ENCODE results near the gene ZNF580.

DNA sequence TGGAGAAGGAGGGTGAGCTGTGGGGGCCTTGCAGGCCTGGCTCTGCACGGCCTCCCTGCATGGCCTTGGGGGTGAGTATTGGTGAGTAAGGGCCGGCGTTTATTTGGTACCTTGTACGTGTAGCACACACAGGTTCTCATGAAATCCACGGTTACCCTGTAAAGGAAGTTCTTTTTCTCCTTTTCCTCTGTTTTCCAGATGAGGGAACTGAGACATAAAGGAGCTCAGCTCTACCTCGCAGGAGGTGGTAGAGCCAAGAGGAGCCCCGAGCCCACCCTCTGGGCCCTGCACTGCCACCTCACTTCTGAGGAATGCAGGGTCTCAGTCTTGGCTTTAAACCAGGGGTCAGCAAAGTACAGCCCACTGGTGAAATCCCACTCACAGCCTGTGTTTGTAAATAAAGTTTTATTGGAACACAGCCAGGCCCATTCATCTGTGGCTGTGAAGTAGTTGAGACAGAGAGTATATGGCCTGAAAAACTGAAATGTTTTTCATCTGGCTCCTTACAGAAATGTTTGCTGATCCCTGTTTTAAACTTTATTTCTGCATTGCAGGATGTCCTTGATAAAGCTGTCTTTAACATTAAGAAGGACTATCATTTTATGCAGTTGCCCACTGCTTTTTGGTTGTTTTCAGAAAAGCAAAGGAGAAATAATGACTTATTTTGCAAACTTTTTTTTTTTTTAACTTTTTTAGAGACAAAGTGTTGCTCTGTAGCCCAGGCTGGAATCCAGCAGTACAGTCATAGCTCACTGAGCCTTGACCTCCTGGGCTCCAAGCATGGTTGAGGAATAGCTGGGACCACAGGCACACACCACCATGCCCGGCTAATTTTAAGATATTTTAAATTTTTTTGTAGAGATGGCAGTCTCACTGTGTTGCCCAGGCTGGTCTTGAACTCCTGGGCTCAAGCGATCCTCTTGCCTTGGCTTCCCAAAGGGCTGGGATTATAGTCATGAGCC lies 40.6 kb downstream of the ZNF580 start:
- TF ChIP-seq, protein P1, sequence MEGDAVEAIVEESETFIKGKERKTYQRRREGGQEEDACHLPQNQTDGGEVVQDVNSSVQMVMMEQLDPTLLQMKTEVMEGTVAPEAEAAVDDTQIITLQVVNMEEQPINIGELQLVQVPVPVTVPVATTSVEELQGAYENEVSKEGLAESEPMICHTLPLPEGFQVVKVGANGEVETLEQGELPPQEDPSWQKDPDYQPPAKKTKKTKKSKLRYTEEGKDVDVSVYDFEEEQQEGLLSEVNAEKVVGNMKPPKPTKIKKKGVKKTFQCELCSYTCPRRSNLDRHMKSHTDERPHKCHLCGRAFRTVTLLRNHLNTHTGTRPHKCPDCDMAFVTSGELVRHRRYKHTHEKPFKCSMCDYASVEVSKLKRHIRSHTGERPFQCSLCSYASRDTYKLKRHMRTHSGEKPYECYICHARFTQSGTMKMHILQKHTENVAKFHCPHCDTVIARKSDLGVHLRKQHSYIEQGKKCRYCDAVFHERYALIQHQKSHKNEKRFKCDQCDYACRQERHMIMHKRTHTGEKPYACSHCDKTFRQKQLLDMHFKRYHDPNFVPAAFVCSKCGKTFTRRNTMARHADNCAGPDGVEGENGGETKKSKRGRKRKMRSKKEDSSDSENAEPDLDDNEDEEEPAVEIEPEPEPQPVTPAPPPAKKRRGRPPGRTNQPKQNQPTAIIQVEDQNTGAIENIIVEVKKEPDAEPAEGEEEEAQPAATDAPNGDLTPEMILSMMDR (IDR thresholded peaks at IDR 0.05) = no peak
- TF ChIP-seq NFYB (CRISPR knock-in tag; conservative IDR thresholded peaks at IDR 0.05; ENCODE audit: low read depth) = no peak
- TF ChIP-seq, protein P2, sequence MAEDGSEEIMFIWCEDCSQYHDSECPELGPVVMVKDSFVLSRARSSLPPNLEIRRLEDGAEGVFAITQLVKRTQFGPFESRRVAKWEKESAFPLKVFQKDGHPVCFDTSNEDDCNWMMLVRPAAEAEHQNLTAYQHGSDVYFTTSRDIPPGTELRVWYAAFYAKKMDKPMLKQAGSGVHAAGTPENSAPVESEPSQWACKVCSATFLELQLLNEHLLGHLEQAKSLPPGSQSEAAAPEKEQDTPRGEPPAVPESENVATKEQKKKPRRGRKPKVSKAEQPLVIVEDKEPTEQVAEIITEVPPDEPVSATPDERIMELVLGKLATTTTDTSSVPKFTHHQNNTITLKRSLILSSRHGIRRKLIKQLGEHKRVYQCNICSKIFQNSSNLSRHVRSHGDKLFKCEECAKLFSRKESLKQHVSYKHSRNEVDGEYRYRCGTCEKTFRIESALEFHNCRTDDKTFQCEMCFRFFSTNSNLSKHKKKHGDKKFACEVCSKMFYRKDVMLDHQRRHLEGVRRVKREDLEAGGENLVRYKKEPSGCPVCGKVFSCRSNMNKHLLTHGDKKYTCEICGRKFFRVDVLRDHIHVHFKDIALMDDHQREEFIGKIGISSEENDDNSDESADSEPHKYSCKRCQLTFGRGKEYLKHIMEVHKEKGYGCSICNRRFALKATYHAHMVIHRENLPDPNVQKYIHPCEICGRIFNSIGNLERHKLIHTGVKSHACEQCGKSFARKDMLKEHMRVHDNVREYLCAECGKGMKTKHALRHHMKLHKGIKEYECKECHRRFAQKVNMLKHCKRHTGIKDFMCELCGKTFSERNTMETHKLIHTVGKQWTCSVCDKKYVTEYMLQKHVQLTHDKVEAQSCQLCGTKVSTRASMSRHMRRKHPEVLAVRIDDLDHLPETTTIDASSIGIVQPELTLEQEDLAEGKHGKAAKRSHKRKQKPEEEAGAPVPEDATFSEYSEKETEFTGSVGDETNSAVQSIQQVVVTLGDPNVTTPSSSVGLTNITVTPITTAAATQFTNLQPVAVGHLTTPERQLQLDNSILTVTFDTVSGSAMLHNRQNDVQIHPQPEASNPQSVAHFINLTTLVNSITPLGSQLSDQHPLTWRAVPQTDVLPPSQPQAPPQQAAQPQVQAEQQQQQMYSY (CRISPR knock-in tag; IDR thresholded peaks at IDR 0.05) = no peak
- TF ChIP-seq E2F5 (CRISPR knock-in tag; IDR thresholded peaks at IDR 0.05) = no peak
- no peak for TF ChIP-seq USF1 (CRISPR knock-in tag; IDR thresholded peaks at IDR 0.05)

Measured in WTC11 (cell line).